SK-N-MC (cell line): ENCODE data around the gene OBSCN.

Experiments used
- EZH2 ChIP-seq: fragments of 200-600 bp; sonication (generic); IDR thresholded peaks from one replicate; pipeline ENCODE4 v1.6.1; 2017; ENCODE audit warnings: antibody characterized with exemption
- POLR2AphosphoS5 ChIP-seq: IDR thresholded peaks from 2 replicates; pipeline ENCODE4 v1.6.1; 2012; ENCODE audit warnings: mild to moderate bottlenecking, low read depth, low read length, borderline replicate concordance

DNA sequence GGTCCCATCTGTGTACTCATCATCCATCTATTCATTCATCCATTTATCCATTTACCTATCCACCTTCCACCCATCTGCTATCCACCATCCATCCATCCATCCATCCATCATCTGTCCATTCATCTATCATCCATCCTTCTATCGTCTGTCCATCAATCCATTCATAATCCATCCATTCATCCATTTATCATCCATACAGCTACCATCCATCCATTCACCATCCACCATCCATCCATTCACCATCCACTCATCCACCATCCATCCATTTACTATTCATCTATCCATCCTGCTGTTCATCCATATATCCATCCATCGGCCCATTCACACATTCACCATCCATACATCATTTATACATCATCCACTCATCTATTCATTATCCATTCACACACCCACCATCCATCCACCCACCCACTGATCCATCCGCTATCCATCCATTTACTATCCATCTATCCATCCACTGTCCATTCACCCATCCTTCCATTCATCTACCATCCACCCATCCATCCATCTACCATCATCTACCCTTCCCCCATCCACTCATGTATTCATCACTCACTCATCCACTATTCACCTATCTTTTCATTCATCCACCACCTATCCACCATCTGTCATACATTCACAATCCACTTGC is 102.4 kb downstream of the OBSCN start:
- TF ChIP-seq EZH2 (no peak), POLR2AphosphoS5 (no peak)
